GM23338 (cell line): ENCODE data around the gene ORAI3.

Experiments used
- CREB1 ChIP-seq: fragments of 250-450 bp; sonication (Bioruptor Pico); IDR thresholded peaks from 2 replicates; pipeline ENCODE4 v1.5.0; 2020; ENCODE audit warnings: low read depth, mild to moderate bottlenecking, moderate library complexity
- EZH2phosphoT487 ChIP-seq: fragments of 200-600 bp; sonication (generic); IDR thresholded peaks from one replicate; pipeline ENCODE4 v1.8.1; 2018; ENCODE audit warnings: antibody characterized with exemption; ENCODE audit not compliant: unreplicated experiment
- POLR2AphosphoS5 ChIP-seq: IDR thresholded peaks from 2 replicates; pipeline ENCODE4 v1.6.1; 2016; ENCODE audit warnings: antibody characterized with exemption, low read depth
- STAT1 ChIP-seq: IDR thresholded peaks from one replicate; pipeline ENCODE4 v1.6.1; 2016; ENCODE audit warnings: antibody characterized with exemption; ENCODE audit not compliant: unreplicated experiment
- TF ChIP-seq, protein P1 (sequence below), 2 experiments: fragments of 200-600 bp in 1 of 2; sonication (generic) in 1 of 2; conservative IDR thresholded peaks; 2 replicates each; pipeline versions ENCODE4 v1.5.1 to v1.6.1; 2016 to 2017; ENCODE audit warnings: antibody characterized with exemption in 2 of 2, low read depth in 2 of 2, mild to moderate bottlenecking in 2 of 2, moderate library complexity in 1 of 2
- TF ChIP-seq, protein P2 (sequence below): IDR thresholded peaks from 2 replicates; pipeline ENCODE4 v1.6.1; 2016; ENCODE audit warnings: antibody characterized with exemption

DNA sequence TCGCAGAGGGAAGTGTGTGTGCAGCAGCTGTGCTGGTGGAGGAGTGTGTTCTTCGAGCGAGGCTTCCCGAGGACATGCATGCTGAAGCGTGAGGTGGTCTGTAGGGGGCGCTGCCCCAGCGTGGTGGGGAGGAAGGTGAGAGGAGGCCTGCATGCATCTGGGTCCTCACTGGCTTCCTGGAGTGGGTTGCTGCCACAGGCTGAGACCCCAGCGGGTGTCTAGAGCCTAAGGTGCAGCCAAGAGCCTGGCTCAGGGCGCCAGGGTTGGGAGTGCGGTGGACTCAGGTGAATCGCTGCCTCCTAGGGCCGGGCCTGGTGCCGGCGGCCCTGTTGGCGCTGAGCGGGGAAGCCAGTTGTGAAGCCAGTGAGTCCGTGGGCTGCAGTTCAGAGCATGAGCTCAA lies 28.6 kb downstream of the ORAI3 start:
- TF ChIP-seq, protein P1, sequence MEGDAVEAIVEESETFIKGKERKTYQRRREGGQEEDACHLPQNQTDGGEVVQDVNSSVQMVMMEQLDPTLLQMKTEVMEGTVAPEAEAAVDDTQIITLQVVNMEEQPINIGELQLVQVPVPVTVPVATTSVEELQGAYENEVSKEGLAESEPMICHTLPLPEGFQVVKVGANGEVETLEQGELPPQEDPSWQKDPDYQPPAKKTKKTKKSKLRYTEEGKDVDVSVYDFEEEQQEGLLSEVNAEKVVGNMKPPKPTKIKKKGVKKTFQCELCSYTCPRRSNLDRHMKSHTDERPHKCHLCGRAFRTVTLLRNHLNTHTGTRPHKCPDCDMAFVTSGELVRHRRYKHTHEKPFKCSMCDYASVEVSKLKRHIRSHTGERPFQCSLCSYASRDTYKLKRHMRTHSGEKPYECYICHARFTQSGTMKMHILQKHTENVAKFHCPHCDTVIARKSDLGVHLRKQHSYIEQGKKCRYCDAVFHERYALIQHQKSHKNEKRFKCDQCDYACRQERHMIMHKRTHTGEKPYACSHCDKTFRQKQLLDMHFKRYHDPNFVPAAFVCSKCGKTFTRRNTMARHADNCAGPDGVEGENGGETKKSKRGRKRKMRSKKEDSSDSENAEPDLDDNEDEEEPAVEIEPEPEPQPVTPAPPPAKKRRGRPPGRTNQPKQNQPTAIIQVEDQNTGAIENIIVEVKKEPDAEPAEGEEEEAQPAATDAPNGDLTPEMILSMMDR (conservative IDR thresholded peaks at IDR 0.05; ENCODE audit: low read depth in 2 of 2), result peak; percentile 68 to 84
- TF ChIP-seq EZH2phosphoT487, result no peak
- TF ChIP-seq POLR2AphosphoS5, result no peak
- no peak for TF ChIP-seq CREB1 (CRISPR knock-in tag)
- TF ChIP-seq, protein P2, sequence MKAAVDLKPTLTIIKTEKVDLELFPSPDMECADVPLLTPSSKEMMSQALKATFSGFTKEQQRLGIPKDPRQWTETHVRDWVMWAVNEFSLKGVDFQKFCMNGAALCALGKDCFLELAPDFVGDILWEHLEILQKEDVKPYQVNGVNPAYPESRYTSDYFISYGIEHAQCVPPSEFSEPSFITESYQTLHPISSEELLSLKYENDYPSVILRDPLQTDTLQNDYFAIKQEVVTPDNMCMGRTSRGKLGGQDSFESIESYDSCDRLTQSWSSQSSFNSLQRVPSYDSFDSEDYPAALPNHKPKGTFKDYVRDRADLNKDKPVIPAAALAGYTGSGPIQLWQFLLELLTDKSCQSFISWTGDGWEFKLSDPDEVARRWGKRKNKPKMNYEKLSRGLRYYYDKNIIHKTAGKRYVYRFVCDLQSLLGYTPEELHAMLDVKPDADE, result no peak
- TF ChIP-seq STAT1, result no peak
